Measurements from ENCODE around the gene PAPSS2.

DNA sequence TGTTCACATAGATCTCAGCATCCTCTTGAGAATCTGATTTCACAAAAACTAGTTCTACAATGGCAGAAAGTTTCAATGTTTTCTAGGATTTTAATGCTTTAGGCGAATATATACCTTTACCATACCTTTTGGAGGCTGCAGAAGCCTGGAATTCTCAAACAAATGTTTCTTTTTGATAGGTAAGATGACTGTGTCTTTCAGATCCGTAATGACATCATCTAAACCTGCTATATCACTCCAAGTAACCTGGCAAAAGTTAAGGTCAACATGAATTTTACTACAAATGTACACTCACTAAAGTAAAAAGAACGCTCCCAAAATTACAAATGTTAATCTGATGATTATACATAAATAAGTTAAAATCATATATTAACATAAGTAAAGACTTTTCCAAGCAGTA is 130.5 kb downstream of the PAPSS2 start:
- TF ChIP-seq, protein P1, sequence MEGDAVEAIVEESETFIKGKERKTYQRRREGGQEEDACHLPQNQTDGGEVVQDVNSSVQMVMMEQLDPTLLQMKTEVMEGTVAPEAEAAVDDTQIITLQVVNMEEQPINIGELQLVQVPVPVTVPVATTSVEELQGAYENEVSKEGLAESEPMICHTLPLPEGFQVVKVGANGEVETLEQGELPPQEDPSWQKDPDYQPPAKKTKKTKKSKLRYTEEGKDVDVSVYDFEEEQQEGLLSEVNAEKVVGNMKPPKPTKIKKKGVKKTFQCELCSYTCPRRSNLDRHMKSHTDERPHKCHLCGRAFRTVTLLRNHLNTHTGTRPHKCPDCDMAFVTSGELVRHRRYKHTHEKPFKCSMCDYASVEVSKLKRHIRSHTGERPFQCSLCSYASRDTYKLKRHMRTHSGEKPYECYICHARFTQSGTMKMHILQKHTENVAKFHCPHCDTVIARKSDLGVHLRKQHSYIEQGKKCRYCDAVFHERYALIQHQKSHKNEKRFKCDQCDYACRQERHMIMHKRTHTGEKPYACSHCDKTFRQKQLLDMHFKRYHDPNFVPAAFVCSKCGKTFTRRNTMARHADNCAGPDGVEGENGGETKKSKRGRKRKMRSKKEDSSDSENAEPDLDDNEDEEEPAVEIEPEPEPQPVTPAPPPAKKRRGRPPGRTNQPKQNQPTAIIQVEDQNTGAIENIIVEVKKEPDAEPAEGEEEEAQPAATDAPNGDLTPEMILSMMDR (IDR thresholded peaks at IDR 0.05): no peak
- TF ChIP-seq POLR2A (IDR thresholded peaks at IDR 0.05): no peak
